Measurements from ENCODE around the gene RFPL3.

The RFPL3 gene

GRCh38 chr22:32340411-32340810 is 17.3 kb upstream of the RFPL3 start:
- Histone ChIP-seq H3K14ac (ENCODE audit: low read length in 2 of 2) (no peak overlapping the region), H2BK15ac (ENCODE audit: low read depth, poor library complexity, severe bottlenecking) (no peak overlapping the region), H4K8ac (ENCODE audit: low read length) (no peak overlapping the region), H3K36me3 (ENCODE audit: control insufficient read depth in 1 of 2, insufficient read depth in 2 of 2, low read depth in 1 of 2, low read length in 2 of 2) (no peaks in the 10 kb centered on the region), H4K91ac (ENCODE audit: low read length) (no peak overlapping the region), H3K23ac (ENCODE audit: low read length in 2 of 2) (no peak overlapping the region), H3K27ac (ENCODE audit: low read length, poor library complexity, severe bottlenecking) (no peak overlapping the region), H2BK12ac (ENCODE audit: low read length in 2 of 2) (no peak overlapping the region), H2BK120ac (ENCODE audit: low read depth, low read length) (no peak overlapping the region), H3K4ac (ENCODE audit: low read depth in 1 of 2, low read length in 2 of 2) (no peak overlapping the region), H3K9me3 (ENCODE audit: control insufficient read depth, low read length) (no peaks in the 10 kb centered on the region), H2BK5ac (ENCODE audit: low read depth, low read length, poor library complexity, severe bottlenecking) (no peak overlapping the region), H3K4me3 (ENCODE audit: insufficient read depth in 1 of 2, low read depth in 1 of 2, low read length in 2 of 2) (no peak overlapping the region), H2AFZ (ENCODE audit: low read depth, low read length) (no peak overlapping the region), H3K4me2 (ENCODE audit: low read length, poor library complexity, severe bottlenecking) (no peak overlapping the region), H3K9ac (ENCODE audit: low read length) (no peak overlapping the region), H3K27me3 (ENCODE audit: control insufficient read depth in 1 of 2, insufficient read depth in 1 of 2, low read length in 2 of 2) (peaks cover 14 to 79% of the 10 kb centered on the region in 2 experiments), H3K18ac (ENCODE audit: low read depth in 1 of 2, low read length in 2 of 2) (no peak overlapping the region), H3K4me1 (ENCODE audit: control insufficient read depth, insufficient read depth, low read depth, low read length) (peaks cover 6% of the 10 kb centered on the region), H3K79me1 (replicated peaks; ENCODE audit: low read length, poor library complexity, severe bottlenecking) (no peaks in the 10 kb centered on the region), H2AK5ac (ENCODE audit: low read length, severe bottlenecking) (no peak overlapping the region)
- WGBS = 95% methylated on average over 11 of the region's 11 CpGs
- DNase-seq = no peak

GRCh38 chr22:32341122-32341740 is 16.4 kb upstream of the RFPL3 start:
- Histone ChIP-seq H3K9me3 (ENCODE audit: control insufficient read depth, low read length) (no peaks in the 10 kb centered on the region), H3K14ac (ENCODE audit: low read length in 2 of 2) (no peak overlapping the region), H3K4me2 (ENCODE audit: low read length, poor library complexity, severe bottlenecking) (no peak overlapping the region), H2AK5ac (ENCODE audit: low read length, severe bottlenecking) (no peak overlapping the region), H3K23ac (ENCODE audit: low read length in 2 of 2) (no peak overlapping the region), H3K9ac (ENCODE audit: low read length) (no peak overlapping the region), H3K4ac (ENCODE audit: low read depth in 1 of 2, low read length in 2 of 2) (no peak overlapping the region), H3K79me1 (replicated peaks; ENCODE audit: low read length, poor library complexity, severe bottlenecking) (no peaks in the 10 kb centered on the region), H4K8ac (ENCODE audit: low read length) (no peak overlapping the region), H2BK120ac (ENCODE audit: low read depth, low read length) (no peak overlapping the region), H3K27ac (ENCODE audit: low read length, poor library complexity, severe bottlenecking) (no peak overlapping the region), H3K4me1 (ENCODE audit: control insufficient read depth, insufficient read depth, low read depth, low read length) (peaks cover 6% of the 10 kb centered on the region), H3K4me3 (ENCODE audit: insufficient read depth in 1 of 2, low read depth in 1 of 2, low read length in 2 of 2) (no peak overlapping the region), H2BK15ac (ENCODE audit: low read depth, poor library complexity, severe bottlenecking) (no peak overlapping the region), H3K36me3 (ENCODE audit: control insufficient read depth in 1 of 2, insufficient read depth in 2 of 2, low read depth in 1 of 2, low read length in 2 of 2) (no peaks in the 10 kb centered on the region), H3K18ac (ENCODE audit: low read depth in 1 of 2, low read length in 2 of 2) (no peak overlapping the region), H2AFZ (ENCODE audit: low read depth, low read length) (no peak overlapping the region), H2BK12ac (ENCODE audit: low read length in 2 of 2) (no peak overlapping the region), H2BK5ac (ENCODE audit: low read depth, low read length, poor library complexity, severe bottlenecking) (no peak overlapping the region), H4K91ac (ENCODE audit: low read length) (no peak overlapping the region), H3K27me3 (ENCODE audit: control insufficient read depth in 1 of 2, insufficient read depth in 1 of 2, low read length in 2 of 2) (peaks cover 14 to 76% of the 10 kb centered on the region in 2 experiments)
- DNase-seq = no peak
- 82% methylated on average over 13 of the region's 13 CpGs for WGBS

- H3K18ac ChIP-seq (ENCODE audit: low read depth in 1 of 2, low read length in 2 of 2) = no peak overlapping the region
- no peak overlapping the region for H3K4me3 ChIP-seq (ENCODE audit: insufficient read depth in 1 of 2, low read depth in 1 of 2, low read length in 2 of 2)
- peaks cover 6% of the 10 kb centered on the region for H3K4me1 ChIP-seq (ENCODE audit: control insufficient read depth, insufficient read depth, low read depth, low read length)
- H4K8ac ChIP-seq (ENCODE audit: low read length) = no peak overlapping the region
- no peak overlapping the region for H2BK12ac ChIP-seq (ENCODE audit: low read length in 2 of 2)
- H3K9me3 ChIP-seq (ENCODE audit: control insufficient read depth, low read length) = no peaks in the 10 kb centered on the region
- H2AFZ ChIP-seq (ENCODE audit: low read depth, low read length) = no peak overlapping the region
- H3K27me3 ChIP-seq (ENCODE audit: control insufficient read depth in 1 of 2, insufficient read depth in 1 of 2, low read length in 2 of 2) = peaks cover 14 to 60% of the 10 kb centered on the region in 2 experiments
- no peak overlapping the region for H3K27ac ChIP-seq (ENCODE audit: low read length, poor library complexity, severe bottlenecking)
- no peak overlapping the region for H3K14ac ChIP-seq (ENCODE audit: low read length in 2 of 2)
- no peaks in the 10 kb centered on the region for H3K79me1 ChIP-seq (replicated peaks; ENCODE audit: low read length, poor library complexity, severe bottlenecking)
- no peak overlapping the region for H3K9ac ChIP-seq (ENCODE audit: low read length)
- 73% methylated on average over 1 of the region's 2 CpGs for WGBS
- no peak overlapping the region for H4K91ac ChIP-seq (ENCODE audit: low read length)
- H3K4ac ChIP-seq (ENCODE audit: low read depth in 1 of 2, low read length in 2 of 2) = no peak overlapping the region
- DNase-seq = no peak
- no peak overlapping the region for H3K23ac ChIP-seq (ENCODE audit: low read length in 2 of 2)
- no peaks in the 10 kb centered on the region for H3K36me3 ChIP-seq (ENCODE audit: control insufficient read depth in 1 of 2, insufficient read depth in 2 of 2, low read depth in 1 of 2, low read length in 2 of 2)
- no peak overlapping the region for H3K4me2 ChIP-seq (ENCODE audit: low read length, poor library complexity, severe bottlenecking)
- H2AK5ac ChIP-seq (ENCODE audit: low read length, severe bottlenecking) = no peak overlapping the region
- H2BK15ac ChIP-seq (ENCODE audit: low read depth, poor library complexity, severe bottlenecking) = no peak overlapping the region
- no peak overlapping the region for H2BK5ac ChIP-seq (ENCODE audit: low read depth, low read length, poor library complexity, severe bottlenecking)
- no peak overlapping the region for H2BK120ac ChIP-seq (ENCODE audit: low read depth, low read length)
These were observed 14.7 kb upstream of the RFPL3 start for GRCh38 chr22:32342977-32343376.

GRCh38 chr22:32343941-32344340 is 13.7 kb upstream of the RFPL3 start:
- Histone ChIP-seq H3K36me3 (ENCODE audit: control insufficient read depth in 1 of 2, insufficient read depth in 2 of 2, low read depth in 1 of 2, low read length in 2 of 2) (no peaks in the 10 kb centered on the region), H2BK5ac (ENCODE audit: low read depth, low read length, poor library complexity, severe bottlenecking) (no peak overlapping the region), H2AK5ac (ENCODE audit: low read length, severe bottlenecking) (no peak overlapping the region), H3K23ac (ENCODE audit: low read length in 2 of 2) (no peak overlapping the region), H2BK12ac (ENCODE audit: low read length in 2 of 2) (no peak overlapping the region), H2AFZ (ENCODE audit: low read depth, low read length) (no peak overlapping the region), H3K27ac (ENCODE audit: low read length, poor library complexity, severe bottlenecking) (no peak overlapping the region), H3K4me1 (ENCODE audit: control insufficient read depth, insufficient read depth, low read depth, low read length) (peaks cover 6% of the 10 kb centered on the region), H3K4me2 (ENCODE audit: low read length, poor library complexity, severe bottlenecking) (no peak overlapping the region), H3K4me3 (ENCODE audit: insufficient read depth in 1 of 2, low read depth in 1 of 2, low read length in 2 of 2) (no peak overlapping the region), H3K18ac (ENCODE audit: low read depth in 1 of 2, low read length in 2 of 2) (no peak overlapping the region), H2BK15ac (ENCODE audit: low read depth, poor library complexity, severe bottlenecking) (no peak overlapping the region), H2BK120ac (ENCODE audit: low read depth, low read length) (no peak overlapping the region), H3K9ac (ENCODE audit: low read length) (no peak overlapping the region), H3K14ac (ENCODE audit: low read length in 2 of 2) (no peak overlapping the region), H4K91ac (ENCODE audit: low read length) (no peak overlapping the region), H3K79me1 (replicated peaks; ENCODE audit: low read length, poor library complexity, severe bottlenecking) (no peaks in the 10 kb centered on the region), H4K8ac (ENCODE audit: low read length) (no peak overlapping the region), H3K9me3 (ENCODE audit: control insufficient read depth, low read length) (no peaks in the 10 kb centered on the region), H3K4ac (ENCODE audit: low read depth in 1 of 2, low read length in 2 of 2) (no peak overlapping the region), H3K27me3 (ENCODE audit: control insufficient read depth in 1 of 2, insufficient read depth in 1 of 2, low read length in 2 of 2) (peaks cover 14 to 51% of the 10 kb centered on the region in 2 experiments)
- WGBS = 91% methylated on average over 5 of the region's 5 CpGs
- DNase-seq = no peak
